ENCODE data around the gene ENSA.
"Not testable (repeated sequence)": the region's sequence is repeated elsewhere in the genome, so short reads cannot be mapped to it uniquely, and the experiment has no call there.

- TF ChIP-seq CTCF (IDR thresholded peaks at IDR 0.05); SIN3A (IDR thresholded peaks at IDR 0.05; ENCODE audit: borderline replicate concordance, insufficient read depth, low read depth, low read length): not testable (repeated sequence)
These were observed 47.5 kb downstream of the ENSA start for GRCh38 chr1:150581962-150582361.

Data from Panc1 (cell line).